Adrenal gland (tissue), 5 donors: ENCODE data around the gene MYO5A.

Source experiments
- CTCF ChIP-seq, 6 experiments: fragments of 450-650 bp in 4 of 6; fragments of 200-600 bp in 2 of 6; sonication (generic) in 1 of 6; IDR thresholded peaks; 1 replicate in 5 of 6; 2 replicates in 1 of 6; pipeline versions ENCODE4 v1.5.1 to v1.8.0; 2016 to 2021; ENCODE audit warnings: antibody characterized with exemption in 6 of 6, mild to moderate bottlenecking in 2 of 6, moderate library complexity in 1 of 6
- POLR2A ChIP-seq, 2 donors: fragments of 450-650 bp; IDR thresholded peaks; one replicate each; pipeline ENCODE4 v1.6.1; 2017; ENCODE audit warnings: antibody characterized with exemption in 2 of 2, mild to moderate bottlenecking in 2 of 2, moderate library complexity in 1 of 2
- donor health status: DM: no; HTN: no; CAD: no.

- TF ChIP-seq CTCF (IDR thresholded peaks at IDR 0.05) = no peak
- no peak for TF ChIP-seq POLR2A (IDR thresholded peaks at IDR 0.05)
Measured at GRCh38 chr15:52502608-52503007, 26.1 kb downstream of the MYO5A start.
